Loucy (cell line): Measurements from ENCODE around the gene MAP3K20.

Source experiments
- H2AFZ ChIP-seq: fragments of 200-600 bp; sonication (generic); 2 replicates; pipeline ENCODE4 v1.6.0; 2016; ENCODE audit warnings: antibody characterized with exemption, mild to moderate bottlenecking, low read length, moderate library complexity
- H3F3A ChIP-seq: fragments of 200-600 bp; 2 replicates; pipeline ENCODE4 v1.6.0; 2016; ENCODE audit warnings: antibody characterized with exemption, low read depth, mild to moderate bottlenecking
- H3K27me3 ChIP-seq: fragments of 200-600 bp; sonication (generic); 2 replicates; pipeline ENCODE4 v1.6.1; 2014; ENCODE audit warnings: low read length, mild to moderate bottlenecking; ENCODE audit not compliant: insufficient read depth, poor library complexity, severe bottlenecking
- H3K36me3 ChIP-seq: fragments of 200-600 bp; sonication (generic); 2 replicates; pipeline ENCODE4 v1.6.1; 2016; ENCODE audit warnings: low read length; ENCODE audit not compliant: insufficient read depth
- H3K4me1 ChIP-seq: fragments of 200-600 bp; sonication (generic); 2 replicates; pipeline ENCODE4 v1.5.1; 2014; ENCODE audit warnings: low read length, mild to moderate bottlenecking; ENCODE audit not compliant: insufficient read depth, poor library complexity, severe bottlenecking
- H3K4me2 ChIP-seq: fragments of 200-600 bp; sonication (generic); 2 replicates; pipeline ENCODE4 v1.6.0; 2014; ENCODE audit warnings: antibody characterized with exemption, low read length, low read depth, mild to moderate bottlenecking; ENCODE audit not compliant: poor library complexity, severe bottlenecking
- H3K4me3 ChIP-seq: fragments of 200-600 bp; sonication (generic); 2 replicates; pipeline ENCODE4 v1.5.1; 2014; ENCODE audit warnings: low read length, mild to moderate bottlenecking, mixed read lengths; ENCODE audit not compliant: poor library complexity, severe bottlenecking
- H3K79me2 ChIP-seq: fragments of 200-600 bp; sonication (generic); 2 replicates; pipeline ENCODE4 v1.6.1; 2014; ENCODE audit warnings: low read length; ENCODE audit not compliant: insufficient read depth
- H3K9ac ChIP-seq: fragments of 200-600 bp; sonication (generic); 2 replicates; pipeline ENCODE4 v1.6.0; 2014; ENCODE audit warnings: mild to moderate bottlenecking, low read depth, low read length, moderate library complexity; ENCODE audit not compliant: poor library complexity, severe bottlenecking
- H3K9me2 ChIP-seq: fragments of 200-600 bp; sonication (generic); replicated peaks from 2 replicates; pipeline ENCODE4 v1.6.1; 2016; ENCODE audit warnings: low read depth, low read length, mixed read lengths
- H3K9me3 ChIP-seq: fragments of 200-600 bp; sonication (generic); 2 replicates; pipeline ENCODE4 v1.6.1; 2014; ENCODE audit warnings: mild to moderate bottlenecking, antibody characterized with exemption, low read length, low read depth; ENCODE audit not compliant: insufficient read depth
- H4K20me1 ChIP-seq: fragments of 200-600 bp; sonication (generic); 2 replicates; pipeline ENCODE4 v1.6.0; 2014; ENCODE audit warnings: antibody characterized with exemption, low read length, mild to moderate bottlenecking; ENCODE audit not compliant: insufficient read depth, poor library complexity, severe bottlenecking
- CTCF ChIP-seq: fragments of 200-600 bp; sonication (generic); conservative IDR thresholded peaks from 2 replicates; pipeline ENCODE4 v1.5.1; 2014; ENCODE audit warnings: mild to moderate bottlenecking, antibody characterized with exemption, low read length
- EZH2phosphoT487 ChIP-seq: fragments of 200-600 bp; IDR thresholded peaks from 2 replicates; pipeline ENCODE4 v1.6.1; 2018; ENCODE audit warnings: antibody characterized with exemption, mild to moderate bottlenecking, moderate library complexity, borderline replicate concordance

MAP3K20 gene

GRCh38 chr2:173287594-173287993 is 211.9 kb downstream of the MAP3K20 start:
- Histone ChIP-seq H3K36me3 (no peaks in the 10 kb centered on the region), H3K9ac (no peak overlapping the region), H3K9me2 (no peaks in the 10 kb centered on the region), H3F3A (no peaks in the 10 kb centered on the region), H3K4me1 (peaks cover 12% of the 10 kb centered on the region), H3K9me3 (no peaks in the 10 kb centered on the region), H2AFZ (no peak overlapping the region), H3K4me2 (no peak overlapping the region), H3K79me2 (no peaks in the 10 kb centered on the region), H3K27me3 (no peaks in the 10 kb centered on the region), H4K20me1 (no peaks in the 10 kb centered on the region), H3K4me3 (no peak overlapping the region)
- TF ChIP-seq EZH2phosphoT487 (no peak), CTCF (no peak)

GRCh38 chr2:173288561-173288960 is 212.9 kb downstream of the MAP3K20 start:
- Histone ChIP-seq H3K27me3 (no peaks in the 10 kb centered on the region), H3K79me2 (no peaks in the 10 kb centered on the region), H3F3A (no peaks in the 10 kb centered on the region), H3K9me3 (no peaks in the 10 kb centered on the region), H3K4me2 (no peak overlapping the region), H3K4me1 (peaks cover 12% of the 10 kb centered on the region), H3K36me3 (no peaks in the 10 kb centered on the region), H2AFZ (no peak overlapping the region), H3K4me3 (no peak overlapping the region), H4K20me1 (no peaks in the 10 kb centered on the region), H3K9me2 (no peaks in the 10 kb centered on the region), H3K9ac (no peak overlapping the region)
- TF ChIP-seq EZH2phosphoT487, result no peak
- no peak for TF ChIP-seq CTCF

- Histone ChIP-seq H4K20me1 (no peaks in the 10 kb centered on the region), H3K36me3 (no peaks in the 10 kb centered on the region), H3K4me2 (no peak overlapping the region), H3K9me3 (no peaks in the 10 kb centered on the region), H2AFZ (no peak overlapping the region), H3K79me2 (no peaks in the 10 kb centered on the region), H3K9me2 (no peaks in the 10 kb centered on the region), H3K4me1 (peaks cover 12% of the 10 kb centered on the region), H3K9ac (no peak overlapping the region), H3K27me3 (no peaks in the 10 kb centered on the region), H3K4me3 (no peak overlapping the region), H3F3A (no peaks in the 10 kb centered on the region)
- no peak for TF ChIP-seq EZH2phosphoT487
- TF ChIP-seq CTCF, result no peak
Measured at GRCh38 chr2:173290046-173290445, 214.4 kb downstream of the MAP3K20 start.
